Naive thymus-derived CD4-positive, alpha-beta T cell (primary cell): ENCODE data around the gene KIF5B. TPM values are rescaled to one million over a fixed set of nuclear protein-coding genes. Genes with fewer than 3 reads are reported as not detected.
"Not testable (repeated sequence)": the region's sequence is repeated elsewhere in the genome, so short reads cannot be mapped to it uniquely, and the experiment has no call there.

Source experiments
- ATAC-seq: fragments of 150-1000 bp; cut with Tn5 transposase; 2 replicates; pipeline ENCODE4 v1.10.0; 2021; ENCODE audit warnings: mild to moderate bottlenecking, moderate library complexity
- CTCF ChIA-PET: fragments of 350-600 bp; sonication (Branson Sonifier 250); formaldehyde crosslinking; loops from one replicate; lab custom pipeline; 2021; ENCODE audit warnings: antibody characterized with exemption; lab: Charles Lee
- POLR2A ChIA-PET: fragments of 350-600 bp; sonication (Branson Sonifier 250); formaldehyde crosslinking; loops from one replicate; lab custom pipeline; 2021; ENCODE audit warnings: antibody characterized with exemption, inconsistent platforms; lab: Charles Lee
- DNase-seq, 9 donors: peaks; one replicate each; pipeline versions ENCODE4 v3.0.0 to v3.0.0-alpha.2; 2020 to 2022; ENCODE audit warnings: mixed read lengths in 1 of 9
- H3K27ac ChIP-seq: one replicate; pipeline ENCODE4 v1.7.0; 2013; ENCODE audit warnings: mild to moderate bottlenecking, low read depth, low read length, moderate library complexity
- H3K27me3 ChIP-seq, 2 donors: one replicate each; pipeline ENCODE4 v1.7.0; 2013; ENCODE audit warnings: low read length in 2 of 2, mild to moderate bottlenecking in 2 of 2, moderate library complexity in 2 of 2; ENCODE audit not compliant: control insufficient read depth in 2 of 2, insufficient read depth in 2 of 2
- H3K36me3 ChIP-seq, 3 experiments: 1 replicate in 2 of 3; 2 replicates in 1 of 3; pipeline ENCODE4 v1.7.0; 2013; ENCODE audit warnings: low read length in 3 of 3, mild to moderate bottlenecking in 3 of 3, moderate library complexity in 1 of 3; ENCODE audit not compliant: insufficient read depth in 3 of 3, control insufficient read depth in 2 of 3
- H3K4me1 ChIP-seq, 2 donors: one replicate each; pipeline ENCODE4 v1.7.0; 2013; ENCODE audit warnings: low read length in 2 of 2, mild to moderate bottlenecking in 2 of 2, moderate library complexity in 1 of 2; ENCODE audit not compliant: control insufficient read depth in 2 of 2, insufficient read depth in 2 of 2
- H3K4me3 ChIP-seq: 2 replicates; pipeline ENCODE4 v1.7.0; 2013; ENCODE audit warnings: mild to moderate bottlenecking, low read length
- H3K9me3 ChIP-seq, 3 experiments: 1 replicate in 2 of 3; 2 replicates in 1 of 3; pipeline ENCODE4 v1.7.0; 2013; ENCODE audit warnings: low read length in 3 of 3; ENCODE audit not compliant: control insufficient read depth in 2 of 3
- H3K27ac Mint-ChIP-seq, 9 donors: one replicate each; pipeline ENCODE4 v1.8.0; 2020 to 2022; ENCODE audit warnings: mixed read lengths in 9 of 9, mild to moderate bottlenecking in 8 of 9, moderate library complexity in 5 of 9, inconsistent platforms in 2 of 9
- H3K27me3 Mint-ChIP-seq, 5 donors: one replicate each; pipeline ENCODE4 v1.8.0; 2021 to 2022; ENCODE audit warnings: mixed read lengths in 5 of 5, mild to moderate bottlenecking in 1 of 5
- H3K36me3 Mint-ChIP-seq, 5 donors: one replicate each; pipeline ENCODE4 v1.8.0; 2020 to 2022; ENCODE audit warnings: mixed read lengths in 5 of 5, mild to moderate bottlenecking in 3 of 5, inconsistent platforms in 1 of 5
- H3K4me1 Mint-ChIP-seq, 7 donors: one replicate each; pipeline ENCODE4 v1.8.0; 2020 to 2022; ENCODE audit warnings: mixed read lengths in 7 of 7, mild to moderate bottlenecking in 3 of 7, inconsistent platforms in 1 of 7
- H3K4me3 Mint-ChIP-seq, 10 donors: one replicate each; pipeline ENCODE4 v1.8.0; 2020 to 2022; ENCODE audit warnings: mild to moderate bottlenecking in 10 of 10, mixed read lengths in 10 of 10, moderate library complexity in 6 of 10, inconsistent platforms in 2 of 10
- H3K9me3 Mint-ChIP-seq, 11 donors: one replicate each; pipeline ENCODE4 v1.8.0; 2020 to 2022; ENCODE audit warnings: mixed read lengths in 11 of 11, mild to moderate bottlenecking in 4 of 11, inconsistent platforms in 1 of 11, moderate library complexity in 1 of 11
- intact Hi-C, 2 donors: fragments of 100-400 bp; cut with micrococcal nuclease; formaldehyde crosslinking; loops; one replicate each; pipeline ENCODE4 v1.15.1; 2023
- polyA plus RNA-seq, 2 donors: library from polyadenylated mRNA; unstranded; fragments of 300-500 nt; fragmentation: Illumina TruSeq; gene quantifications; one replicate each; pipeline ENCODE4 v1.2.3, GENCODE V29; 2021
- total RNA-seq, 6 experiments: library from RNA in 5 of 6; stranded (reverse) in 5 of 6; gene quantifications; 1 replicate in 5 of 6; 2 replicates in 1 of 6; pipeline ENCODE4 v1.2.3 and lab custom pipeline; 2021 to 2026

The KIF5B gene
- total and polyA plus RNA-seq, 7 experiments from 2014 or later: 19.7 to 66.0 (median 44.4) TPM

GRCh38 chr10:31980471-31980870 lies 75.8 kb downstream of the KIF5B start:
- intact Hi-C loops: no loop called here

GRCh38 chr10:31979071-31979470 lies 77.2 kb downstream of the KIF5B start:
- H3K9me3 ChIP-seq, H3K36me3 Mint-ChIP-seq, CTCF ChIA-PET, POLR2A ChIA-PET, ATAC-seq, H3K4me3 ChIP-seq, H3K27me3 Mint-ChIP-seq, H3K4me3 Mint-ChIP-seq, DNase-seq, H3K27ac Mint-ChIP-seq, intact Hi-C loops, H3K9me3 Mint-ChIP-seq, H3K27ac ChIP-seq, H3K36me3 ChIP-seq, H3K27me3 ChIP-seq: not testable (repeated sequence)
- peaks cover 7 to 18% of the 10 kb centered on the region in 2 donors for H3K4me1 ChIP-seq
- peaks cover 24 to 34% (median 28%) of the 10 kb centered on the region in 7 donors for H3K4me1 Mint-ChIP-seq

More at GRCh38 chr10:31980471-31980870, 75.8 kb downstream of the KIF5B start:
- no peaks in the 10 kb centered on the region for H3K27me3 ChIP-seq
- H3K36me3 Mint-ChIP-seq: peaks cover 0 to 5% (median 2%) of the 10 kb centered on the region in 5 donors
- POLR2A ChIA-PET: no interaction called here
- ATAC-seq: no peak
- no peaks in the 10 kb centered on the region for H3K9me3 ChIP-seq
- CTCF ChIA-PET: no interaction called here
- H3K27ac Mint-ChIP-seq: no peak overlapping the region
- H3K4me3 Mint-ChIP-seq: no peak overlapping the region
- DNase-seq: no peak
- H3K4me1 ChIP-seq: peaks cover 7 to 12% of the 10 kb centered on the region in 2 donors
- H3K4me3 ChIP-seq: no peak overlapping the region
- peaks cover 0 to 6% (median 0%) of the 10 kb centered on the region in 11 donors for H3K9me3 Mint-ChIP-seq
- H3K4me1 Mint-ChIP-seq: peaks cover 18 to 25% (median 20%) of the 10 kb centered on the region in 7 donors
- no peak overlapping the region for H3K27ac ChIP-seq
- no peaks in the 10 kb centered on the region for H3K36me3 ChIP-seq
- peaks cover 0 to 6% (median 0%) of the 10 kb centered on the region in 5 donors for H3K27me3 Mint-ChIP-seq

GRCh38 chr10:31978156-31978483 lies 78.1 kb downstream of the KIF5B start:
- POLR2A ChIA-PET: no interaction called here
- no peaks in the 10 kb centered on the region for H3K9me3 ChIP-seq
- H3K36me3 ChIP-seq: no peaks in the 10 kb centered on the region
- peaks cover 0 to 5% (median 2%) of the 10 kb centered on the region in 5 donors for H3K36me3 Mint-ChIP-seq
- peaks cover 0 to 6% (median 0%) of the 10 kb centered on the region in 11 donors for H3K9me3 Mint-ChIP-seq
- H3K27me3 Mint-ChIP-seq: peaks cover 0 to 6% (median 0%) of the 10 kb centered on the region in 5 donors
- CTCF ChIA-PET: no interaction called here
- H3K27ac ChIP-seq: no peak overlapping the region
- no peak overlapping the region for H3K4me3 ChIP-seq
- no peak overlapping the region for H3K27ac Mint-ChIP-seq
- intact Hi-C loops: no loop called here
- peak overlapping the region in 1 of 10 donors; percentile 41 for H3K4me3 Mint-ChIP-seq
- H3K27me3 ChIP-seq: no peaks in the 10 kb centered on the region
- H3K4me1 Mint-ChIP-seq: peaks cover 24 to 34% (median 28%) of the 10 kb centered on the region in 7 donors
- peaks cover 7 to 18% of the 10 kb centered on the region in 2 donors for H3K4me1 ChIP-seq
- DNase-seq (no peak), ATAC-seq (no peak)

- ATAC-seq (peak; percentile 90), DNase-seq (peak in 2 of 9 donors; percentile 9 to 11)
- intact Hi-C loops: no loop called here
- Histone ChIP-seq H3K27me3 (no peaks in the 10 kb centered on the region), H3K27ac (no peak overlapping the region), H3K4me3 (no peak overlapping the region), H3K9me3 (no peaks in the 10 kb centered on the region), H3K36me3 (no peaks in the 10 kb centered on the region), H3K4me1 (peaks cover 7 to 18% of the 10 kb centered on the region in 2 donors)
- POLR2A ChIA-PET: no interaction called here
- H3K4me1 Mint-ChIP-seq: peaks cover 24 to 34% (median 28%) of the 10 kb centered on the region in 7 donors
- H3K9me3 Mint-ChIP-seq: peaks cover 0 to 6% (median 0%) of the 10 kb centered on the region in 11 donors
- peaks cover 0 to 6% (median 0%) of the 10 kb centered on the region in 5 donors for H3K27me3 Mint-ChIP-seq
- peaks cover 0 to 5% (median 2%) of the 10 kb centered on the region in 5 donors for H3K36me3 Mint-ChIP-seq
- CTCF ChIA-PET: no interaction called here
- H3K27ac Mint-ChIP-seq: peak overlapping the region in 1 of 9 donors; percentile 7
- peak overlapping the region in 4 of 10 donors; percentile 1 to 51 (median 25) for H3K4me3 Mint-ChIP-seq
These were observed 78.6 kb downstream of the KIF5B start for GRCh38 chr10:31977440-31978155.

- H3K36me3 ChIP-seq: no peaks in the 10 kb centered on the region
- H3K4me1 ChIP-seq: peaks cover 7 to 18% of the 10 kb centered on the region in 2 donors
- no peak for ATAC-seq
- H3K27ac Mint-ChIP-seq: peak overlapping the region in 1 of 9 donors; percentile 52
- no peaks in the 10 kb centered on the region for H3K9me3 ChIP-seq
- no peak overlapping the region for H3K27ac ChIP-seq
- no peak overlapping the region for H3K4me3 ChIP-seq
- intact Hi-C loops: no loop called here
- no peaks in the 10 kb centered on the region for H3K27me3 ChIP-seq
- peaks cover 0 to 2% (median 0%) of the 10 kb centered on the region in 11 donors for H3K9me3 Mint-ChIP-seq
- ChIA-PET CTCF (no interaction called here), POLR2A (interaction anchor here (0.6 to 0.8 kb wide), 2 partner anchors 45 to 54 kb away, joined by 3 read pairs; no protein-coding TSS in a partner anchor)
- H3K36me3 Mint-ChIP-seq: peaks cover 0 to 5% (median 0%) of the 10 kb centered on the region in 5 donors
- DNase-seq: peak in 3 of 9 donors; percentile 5 to 25 (median 13)
- H3K4me1 Mint-ChIP-seq: peaks cover 24 to 34% (median 28%) of the 10 kb centered on the region in 7 donors
- peak overlapping the region in 5 of 10 donors; percentile 3 to 41 (median 20) for H3K4me3 Mint-ChIP-seq
- peaks cover 0 to 4% (median 0%) of the 10 kb centered on the region in 5 donors for H3K27me3 Mint-ChIP-seq
These were observed 81.0 kb downstream of the KIF5B start for GRCh38 chr10:31975157-31975765.

- Histone ChIP-seq H3K9me3 (no peaks in the 10 kb centered on the region), H3K36me3 (no peaks in the 10 kb centered on the region), H3K27me3 (no peaks in the 10 kb centered on the region), H3K4me1 (peaks cover 7 to 18% of the 10 kb centered on the region in 2 donors), H3K4me3 (no peak overlapping the region), H3K27ac (no peak overlapping the region)
- ATAC-seq (no peak), DNase-seq (no peak)
- CTCF ChIA-PET: no interaction called here
- POLR2A ChIA-PET: no interaction called here
- H3K27me3 Mint-ChIP-seq: no peaks in the 10 kb centered on the region
- H3K36me3 Mint-ChIP-seq: peaks cover 0 to 2% (median 0%) of the 10 kb centered on the region in 5 donors
- H3K4me3 Mint-ChIP-seq: peak overlapping the region in 3 of 10 donors; percentile 4 to 22 (median 12)
- H3K4me1 Mint-ChIP-seq: peaks cover 24 to 34% (median 28%) of the 10 kb centered on the region in 7 donors
- peak overlapping the region in 1 of 9 donors; percentile 21 for H3K27ac Mint-ChIP-seq
- no peaks in the 10 kb centered on the region for H3K9me3 Mint-ChIP-seq
- intact Hi-C loops: no loop called here
These were observed 81.6 kb downstream of the KIF5B start for GRCh38 chr10:31974434-31975124.
